Upper lobe of left lung (tissue), 4 donors: ENCODE results near the gene SESN2.

Experiments
- CTCF ChIP-seq, 6 experiments: fragments of 450-650 bp in 4 of 6; fragments of 200-600 bp in 2 of 6; sonication (generic) in 2 of 6; IDR thresholded peaks; one replicate each; pipeline ENCODE4 v1.5.1; 2016 to 2019; ENCODE audit warnings: antibody characterized with exemption in 6 of 6
- POLR2A ChIP-seq, 4 donors: fragments of 450-650 bp; IDR thresholded peaks; one replicate each; pipeline ENCODE4 v1.5.1; 2016 to 2017; ENCODE audit warnings: antibody characterized with exemption in 4 of 4, mild to moderate bottlenecking in 2 of 4
- POLR2AphosphoS5 ChIP-seq, 2 donors: sonication (generic); formaldehyde crosslinking; IDR thresholded peaks; one replicate each; pipeline ENCODE4 v1.5.1; 2017; ENCODE audit warnings: antibody characterized with exemption in 2 of 2

DNA sequence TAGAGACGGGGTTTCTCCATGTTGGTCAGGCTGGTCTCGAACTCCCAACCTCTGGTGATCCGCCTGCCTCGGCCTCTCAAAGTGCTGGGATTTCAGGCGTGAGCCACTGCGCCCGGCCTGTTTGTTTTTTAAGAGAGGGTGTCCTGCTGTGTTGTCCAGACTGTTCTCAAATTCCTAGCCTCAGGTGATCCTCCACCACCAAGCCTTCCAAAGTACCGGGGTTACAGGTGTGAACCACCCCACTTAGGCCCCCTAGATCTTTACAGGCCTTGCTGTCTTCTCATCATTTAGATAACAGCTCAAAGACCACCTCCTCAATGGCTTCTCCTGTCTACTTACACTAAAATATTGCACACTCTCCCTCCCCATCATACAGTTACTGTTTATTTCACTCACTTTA, 6.3 kb downstream of the SESN2 start:
- TF ChIP-seq CTCF (IDR thresholded peaks at IDR 0.05) (no peak), POLR2A (IDR thresholded peaks at IDR 0.05) (no peak), POLR2AphosphoS5 (IDR thresholded peaks at IDR 0.05) (no peak)
